ENCODE results near the gene DNAJB4.

GRCh38 chr1:77975386-77975785 is 29.4 kb upstream of the DNAJB4 start:
- TF ChIP-seq POLR2A (IDR thresholded peaks at IDR 0.05) (no peak), CTCF (IDR thresholded peaks at IDR 0.05) (no peak)
